Gastrocnemius medialis (tissue), 4 donors: ENCODE results near the gene NBPF1.
"Not testable (repeated sequence)": the region's sequence is repeated elsewhere in the genome, so short reads cannot be mapped to it uniquely, and the experiment has no call there.

ENCODE experiments used
- CTCF ChIP-seq, 5 experiments: fragments of 450-650 bp in 3 of 5; fragments of 200-600 bp in 2 of 5; sonication (generic) in 2 of 5; IDR thresholded peaks in 4 of 5; conservative IDR thresholded peaks in 1 of 5; 1 replicate in 4 of 5; 2 replicates in 1 of 5; pipeline ENCODE4 v1.5.1; 2016 to 2019; ENCODE audit warnings: antibody characterized with exemption in 5 of 5, mild to moderate bottlenecking in 3 of 5, moderate library complexity in 3 of 5
- POLR2A ChIP-seq, 2 donors: fragments of 450-650 bp; IDR thresholded peaks; one replicate each; pipeline ENCODE4 v1.6.1; 2017; ENCODE audit warnings: antibody characterized with exemption in 2 of 2, mild to moderate bottlenecking in 2 of 2, moderate library complexity in 2 of 2

DNA sequence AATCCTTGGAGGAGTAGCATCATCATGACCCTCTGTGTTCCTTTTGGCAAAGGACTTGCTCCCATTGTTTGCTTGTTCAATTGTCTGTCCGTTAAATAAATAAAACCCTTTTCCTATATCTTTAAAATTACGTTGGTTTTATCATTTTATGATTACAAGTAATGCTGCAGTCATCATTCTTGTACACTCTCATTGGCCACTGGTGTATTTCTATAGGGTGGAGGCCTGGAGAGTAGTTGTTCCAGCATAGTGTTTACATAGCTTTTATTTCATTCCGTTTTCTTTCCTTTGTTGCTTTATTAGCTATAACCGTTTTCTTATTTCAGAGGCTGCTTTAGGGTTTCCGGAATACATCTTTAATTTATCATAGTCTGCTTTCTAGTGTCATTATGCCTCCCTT lies 91.7 kb downstream of the NBPF1 start:
- not testable (repeated sequence) for TF ChIP-seq POLR2A (IDR thresholded peaks at IDR 0.05); CTCF (IDR thresholded peaks at IDR 0.05 in 4 of 5, conservative IDR thresholded peaks at IDR 0.05 in 1 of 5)
